Kidney epithelial cell (primary cell): Measurements from ENCODE around the gene GTF2H1. TPM values are rescaled to one million over a fixed set of nuclear protein-coding genes. Genes with fewer than 3 reads are reported as not detected.

Experiments
- DNase-seq: peaks from one replicate; pipeline ENCODE4 v3.0.0-alpha.2; 2010; ENCODE audit warnings: low read depth
- H3K27me3 ChIP-seq: 2 replicates; pipeline ENCODE4 v1.6.0; 2011; ENCODE audit warnings: low read length; ENCODE audit not compliant: control insufficient read depth, insufficient read depth
- H3K36me3 ChIP-seq: 2 replicates; pipeline ENCODE4 v1.5.1; 2011; ENCODE audit warnings: low read length; ENCODE audit not compliant: control insufficient read depth, insufficient read depth
- H3K4me3 ChIP-seq: 2 replicates; pipeline ENCODE4 v1.5.1; 2011; ENCODE audit warnings: low read depth, mild to moderate bottlenecking, control low read depth, low read length
- total RNA-seq: library from RNA; depleted of rRNA; stranded (reverse); fragments of >200 nt; gene quantifications from 2 replicates; pipeline ENCODE4 v1.2.3, GENCODE V29; 2015
- TF ChIP-seq, protein P1 (sequence below): IDR thresholded peaks from 2 replicates; pipeline ENCODE4 v1.5.1; 2011; ENCODE audit warnings: mild to moderate bottlenecking, moderate library complexity, low read length, control low read depth, inconsistent platforms; ENCODE audit not compliant: insufficient read depth, poor library complexity, severe bottlenecking

Gene GTF2H1
- total RNA-seq, 1 donor from 2014 or later = 57.2 TPM

DNA sequence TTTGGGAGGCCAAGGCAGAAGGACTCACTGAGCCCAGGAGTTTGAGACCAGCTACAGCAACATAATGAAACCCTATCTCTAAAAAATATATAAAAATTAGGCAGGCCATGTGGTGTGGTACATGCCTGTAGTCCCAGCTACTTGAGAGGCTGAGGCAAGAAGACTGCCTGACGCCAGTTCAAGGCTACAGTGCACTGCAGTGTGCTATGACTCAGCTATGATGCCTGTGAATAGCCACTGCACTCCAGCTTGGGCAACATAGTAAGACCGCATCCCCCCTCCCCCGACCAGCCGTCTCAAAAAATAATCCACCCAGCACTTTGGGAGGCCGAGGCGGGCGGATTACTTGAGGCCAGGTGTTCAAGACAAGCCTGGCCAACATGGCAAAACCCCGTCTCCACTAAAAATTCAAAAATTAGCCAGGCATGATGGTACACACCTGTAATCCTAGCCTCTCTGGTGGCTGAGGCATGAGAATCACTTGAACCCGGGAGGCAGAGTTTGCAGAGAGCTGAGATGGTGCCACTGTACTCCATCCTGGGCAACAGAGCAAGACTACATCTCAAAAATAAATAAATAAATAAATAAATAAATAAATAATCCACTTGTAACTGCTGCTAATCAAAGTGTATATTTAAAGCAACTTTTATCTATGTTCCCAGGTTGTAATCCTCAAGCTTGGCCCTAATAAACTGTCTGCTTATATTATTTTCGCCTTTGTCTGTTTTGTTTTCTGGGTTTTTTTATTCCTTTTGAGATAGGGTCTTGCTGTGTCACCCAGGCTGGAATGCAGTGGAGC, 8.2 kb upstream of the GTF2H1 start:
- Histone ChIP-seq H3K27me3 (no peaks in the 10 kb centered on the region), H3K4me3 (no peak overlapping the region), H3K36me3 (peaks cover under 1% of the 10 kb centered on the region)
- DNase-seq = no peak
- TF ChIP-seq, protein P1, sequence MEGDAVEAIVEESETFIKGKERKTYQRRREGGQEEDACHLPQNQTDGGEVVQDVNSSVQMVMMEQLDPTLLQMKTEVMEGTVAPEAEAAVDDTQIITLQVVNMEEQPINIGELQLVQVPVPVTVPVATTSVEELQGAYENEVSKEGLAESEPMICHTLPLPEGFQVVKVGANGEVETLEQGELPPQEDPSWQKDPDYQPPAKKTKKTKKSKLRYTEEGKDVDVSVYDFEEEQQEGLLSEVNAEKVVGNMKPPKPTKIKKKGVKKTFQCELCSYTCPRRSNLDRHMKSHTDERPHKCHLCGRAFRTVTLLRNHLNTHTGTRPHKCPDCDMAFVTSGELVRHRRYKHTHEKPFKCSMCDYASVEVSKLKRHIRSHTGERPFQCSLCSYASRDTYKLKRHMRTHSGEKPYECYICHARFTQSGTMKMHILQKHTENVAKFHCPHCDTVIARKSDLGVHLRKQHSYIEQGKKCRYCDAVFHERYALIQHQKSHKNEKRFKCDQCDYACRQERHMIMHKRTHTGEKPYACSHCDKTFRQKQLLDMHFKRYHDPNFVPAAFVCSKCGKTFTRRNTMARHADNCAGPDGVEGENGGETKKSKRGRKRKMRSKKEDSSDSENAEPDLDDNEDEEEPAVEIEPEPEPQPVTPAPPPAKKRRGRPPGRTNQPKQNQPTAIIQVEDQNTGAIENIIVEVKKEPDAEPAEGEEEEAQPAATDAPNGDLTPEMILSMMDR = no peak

DNA sequence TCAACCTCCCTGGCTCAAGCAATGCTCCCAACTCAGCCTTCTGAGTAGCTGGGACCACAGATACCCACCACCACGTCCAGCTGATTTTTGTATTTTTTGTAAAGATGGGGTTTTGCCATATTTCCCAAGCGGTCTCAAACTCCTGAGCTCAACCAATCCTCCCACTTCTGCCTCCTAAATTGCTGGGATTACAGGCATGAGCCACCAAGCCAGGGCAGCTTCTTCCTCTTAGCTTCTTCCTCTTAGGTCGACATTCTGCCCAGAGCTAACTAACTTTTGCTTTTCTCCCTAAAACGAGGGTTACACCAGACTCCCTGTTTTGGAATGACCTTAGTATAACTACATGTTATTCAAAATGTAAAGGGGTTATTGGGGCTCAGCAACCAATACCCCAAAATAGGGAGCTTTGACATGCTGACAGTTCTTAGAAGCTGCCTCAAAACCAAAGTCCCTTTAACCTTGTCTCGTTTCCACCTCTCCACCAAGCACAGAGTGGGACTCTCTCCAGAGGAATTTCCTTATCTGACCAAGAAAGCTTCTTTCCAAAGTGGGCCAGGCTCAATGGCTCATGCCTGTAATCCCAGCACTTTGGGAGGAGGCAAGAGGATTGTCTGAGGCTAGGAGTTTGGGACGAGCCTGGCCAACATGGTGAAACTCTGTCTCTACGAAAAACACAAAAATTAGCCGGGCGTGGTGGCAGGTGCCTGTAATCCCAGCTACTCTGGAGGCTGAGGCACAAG, 7.4 kb upstream of the GTF2H1 start:
- Histone ChIP-seq H3K27me3 (no peaks in the 10 kb centered on the region), H3K36me3 (no peaks in the 10 kb centered on the region), H3K4me3 (no peak overlapping the region)
- no peak for DNase-seq
- TF ChIP-seq, protein P1 = no peak

DNA sequence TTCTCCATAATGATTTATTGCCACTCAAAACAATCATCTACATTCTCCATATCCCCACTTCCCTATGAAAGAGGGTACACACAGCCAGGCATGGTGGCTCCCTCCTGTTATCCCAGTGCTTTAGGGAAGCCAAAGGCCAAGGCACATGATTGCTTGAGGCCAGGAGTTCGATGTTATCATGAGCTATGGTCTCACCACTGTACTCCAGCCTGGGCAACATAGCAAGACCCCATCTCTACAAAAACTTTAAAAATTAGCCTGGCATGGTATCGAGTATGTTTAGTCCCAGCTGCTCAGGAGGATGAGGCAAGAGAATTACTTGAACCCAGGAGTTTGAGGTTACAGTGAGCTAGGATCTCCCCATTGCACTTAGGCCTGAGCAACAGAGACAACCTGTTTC, 6.5 kb upstream of the GTF2H1 start:
- H3K27me3 ChIP-seq = no peaks in the 10 kb centered on the region
- H3K4me3 ChIP-seq = no peak overlapping the region
- no peaks in the 10 kb centered on the region for H3K36me3 ChIP-seq
- DNase-seq = no peak
- TF ChIP-seq, protein P1 = no peak

DNA sequence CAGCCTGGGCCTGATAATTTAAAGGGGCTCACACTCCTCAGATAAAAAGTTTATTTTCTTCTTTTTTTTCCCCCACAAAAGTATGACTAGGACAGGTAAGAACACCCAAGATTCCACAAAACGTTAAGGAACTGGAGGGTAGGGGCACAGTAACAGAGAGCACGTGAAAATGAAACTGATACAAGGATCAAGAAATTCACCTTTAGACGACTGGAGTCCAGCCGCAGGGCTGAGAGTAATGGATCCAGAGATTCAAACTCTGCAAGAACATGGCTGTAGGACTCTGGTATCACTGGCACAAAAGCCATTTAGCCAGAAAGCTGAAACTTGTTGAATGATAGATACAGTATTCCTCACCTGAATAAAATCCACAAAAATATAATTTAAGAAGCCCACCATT, 4.8 kb upstream of the GTF2H1 start:
- no peaks in the 10 kb centered on the region for H3K36me3 ChIP-seq
- TF ChIP-seq, protein P1 = no peak
- no peak overlapping the region for H3K4me3 ChIP-seq
- no peaks in the 10 kb centered on the region for H3K27me3 ChIP-seq
- DNase-seq = no peak

DNA sequence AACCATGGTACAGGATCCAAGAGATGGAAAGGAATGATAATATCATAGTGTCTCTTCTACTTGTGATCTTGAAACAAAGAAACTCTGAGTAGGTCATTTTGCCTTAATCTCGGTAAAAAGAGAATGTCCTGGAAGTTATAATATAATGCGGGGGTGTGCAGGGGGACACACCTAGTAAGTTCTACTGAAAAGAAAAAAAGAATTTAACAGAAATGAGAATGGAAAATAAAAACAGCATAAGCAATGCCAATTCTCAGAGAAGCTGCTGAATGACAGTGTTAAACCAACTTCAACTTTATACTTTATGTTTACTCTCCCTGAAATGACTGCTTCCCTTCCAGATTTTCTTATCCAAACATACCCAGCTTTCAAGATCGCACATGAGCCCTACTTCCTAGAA, 2.5 kb upstream of the GTF2H1 start:
- Histone ChIP-seq H3K4me3 (no peak overlapping the region), H3K36me3 (no peaks in the 10 kb centered on the region), H3K27me3 (no peaks in the 10 kb centered on the region)
- DNase-seq = no peak
- TF ChIP-seq, protein P1 = no peak
